Spleen (tissue), 7 donors: ENCODE measurements around the gene RIOX2.

ENCODE experiments used
- POLR2A ChIP-seq, 3 donors: fragments of 450-650 bp; IDR thresholded peaks; one replicate each; pipeline ENCODE4 v1.5.1; 2017; ENCODE audit warnings: antibody characterized with exemption in 3 of 3, mild to moderate bottlenecking in 1 of 3
- TF ChIP-seq, protein P1 (sequence below), 11 experiments: fragments of 200-600 bp in 7 of 11; fragments of 450-650 bp in 4 of 11; sonication (generic) in 4 of 11; IDR thresholded peaks in 8 of 11; conservative IDR thresholded peaks in 3 of 11; 1 replicate in 7 of 11; 2 replicates in 4 of 11; pipeline versions ENCODE4 v1.4.0 to v1.8.0; 2016 to 2021; ENCODE audit warnings: antibody characterized with exemption in 11 of 11, inconsistent platforms in 4 of 11, mild to moderate bottlenecking in 1 of 11
- donor health status: DM: no; HTN: no; CAD: no; lungs with moderate emphysema.
- donor health status: DM: no; HTN: no; CAD: no.
- donor health status: DM: no; HTN: no; CAD: no.

DNA sequence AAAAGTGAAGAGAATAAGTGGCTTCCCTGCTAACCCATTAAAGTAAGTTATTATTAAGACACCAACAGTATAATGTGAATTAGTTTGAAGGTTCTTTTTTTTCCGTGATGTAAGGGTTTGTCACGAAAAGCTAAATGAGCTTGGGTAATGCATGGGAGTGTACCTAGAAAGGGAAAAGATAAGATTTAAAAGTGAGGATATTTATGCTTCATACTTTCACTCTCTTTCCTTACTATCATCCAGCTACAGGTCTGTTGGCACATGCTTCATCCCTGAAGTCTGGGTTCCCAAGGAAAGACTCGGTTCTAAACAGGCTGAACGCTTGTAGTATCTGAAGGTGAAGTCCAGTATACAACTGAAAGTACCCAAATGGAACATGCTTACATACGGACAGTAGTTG, 26.9 kb upstream of the RIOX2 start:
- TF ChIP-seq, protein P1, sequence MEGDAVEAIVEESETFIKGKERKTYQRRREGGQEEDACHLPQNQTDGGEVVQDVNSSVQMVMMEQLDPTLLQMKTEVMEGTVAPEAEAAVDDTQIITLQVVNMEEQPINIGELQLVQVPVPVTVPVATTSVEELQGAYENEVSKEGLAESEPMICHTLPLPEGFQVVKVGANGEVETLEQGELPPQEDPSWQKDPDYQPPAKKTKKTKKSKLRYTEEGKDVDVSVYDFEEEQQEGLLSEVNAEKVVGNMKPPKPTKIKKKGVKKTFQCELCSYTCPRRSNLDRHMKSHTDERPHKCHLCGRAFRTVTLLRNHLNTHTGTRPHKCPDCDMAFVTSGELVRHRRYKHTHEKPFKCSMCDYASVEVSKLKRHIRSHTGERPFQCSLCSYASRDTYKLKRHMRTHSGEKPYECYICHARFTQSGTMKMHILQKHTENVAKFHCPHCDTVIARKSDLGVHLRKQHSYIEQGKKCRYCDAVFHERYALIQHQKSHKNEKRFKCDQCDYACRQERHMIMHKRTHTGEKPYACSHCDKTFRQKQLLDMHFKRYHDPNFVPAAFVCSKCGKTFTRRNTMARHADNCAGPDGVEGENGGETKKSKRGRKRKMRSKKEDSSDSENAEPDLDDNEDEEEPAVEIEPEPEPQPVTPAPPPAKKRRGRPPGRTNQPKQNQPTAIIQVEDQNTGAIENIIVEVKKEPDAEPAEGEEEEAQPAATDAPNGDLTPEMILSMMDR (IDR thresholded peaks at IDR 0.05 in 8 of 11, conservative IDR thresholded peaks at IDR 0.05 in 3 of 11) = no peak
- no peak for TF ChIP-seq POLR2A (IDR thresholded peaks at IDR 0.05)
